Activated CD8-positive, alpha-beta memory T cell treated with anti-CD3 and anti-CD28 coated beads for 1 hour (primary cell): ENCODE data around the gene KIF25.

Experiments used
- DNase-seq, 2 donors: peaks; one replicate each; pipeline ENCODE4 v3.0.0-alpha.2; 2020; ENCODE audit warnings: low read depth in 1 of 2; ENCODE audit errors: extremely low read depth in 1 of 2

Gene KIF25

DNA sequence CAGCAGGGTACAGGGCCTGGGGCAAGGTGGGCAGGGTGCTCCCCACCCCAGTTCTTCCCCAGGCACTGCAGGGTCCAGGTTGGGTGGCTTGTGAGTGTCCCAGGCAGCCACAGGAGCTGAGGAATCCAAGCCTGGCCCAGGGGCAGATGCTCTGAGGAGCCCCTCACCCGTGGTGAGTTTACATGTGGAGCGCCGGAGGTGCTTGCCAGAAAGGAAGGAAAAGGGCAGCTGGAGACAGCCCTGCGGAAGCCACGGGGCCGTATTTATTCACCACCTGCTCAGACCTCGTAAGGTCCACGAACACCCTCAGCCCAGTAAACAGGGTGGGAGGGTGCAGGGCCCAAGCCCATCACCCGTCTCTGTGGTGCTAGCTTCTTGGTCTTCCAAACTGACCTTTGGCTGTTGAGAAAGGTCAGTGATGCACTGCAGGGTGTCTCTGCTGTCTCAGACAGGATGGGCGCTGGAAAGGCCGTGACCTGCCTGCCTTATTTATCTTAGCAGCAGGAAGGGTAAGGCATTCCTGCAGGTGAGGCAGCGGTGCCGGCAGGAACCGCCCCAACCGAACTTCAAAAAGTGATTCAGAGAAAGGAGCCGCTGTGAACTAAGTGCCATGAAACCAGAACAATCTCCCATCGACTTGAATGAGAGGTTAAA is 85.5 kb downstream of the KIF25 start:
- DNase-seq: no peak

DNA sequence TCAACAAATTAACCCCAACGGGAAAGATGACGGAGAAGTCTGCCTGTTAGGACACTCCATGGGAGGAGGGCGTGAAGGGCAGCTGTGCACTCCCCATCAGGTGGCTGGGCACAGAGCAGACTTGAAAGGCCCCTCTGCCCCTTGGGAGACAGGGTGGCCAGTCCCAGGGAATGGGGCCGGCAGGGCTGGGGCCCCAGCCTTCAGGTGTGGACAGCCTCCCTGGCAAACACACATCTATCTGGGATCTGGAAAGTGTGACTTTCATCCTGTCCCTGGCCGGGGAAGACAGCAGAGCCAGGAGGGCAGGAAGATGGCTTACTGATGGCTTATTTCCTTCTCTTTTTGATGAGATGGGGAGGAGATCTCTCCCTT is 86.0 kb downstream of the KIF25 start:
- no peak for DNase-seq

DNA sequence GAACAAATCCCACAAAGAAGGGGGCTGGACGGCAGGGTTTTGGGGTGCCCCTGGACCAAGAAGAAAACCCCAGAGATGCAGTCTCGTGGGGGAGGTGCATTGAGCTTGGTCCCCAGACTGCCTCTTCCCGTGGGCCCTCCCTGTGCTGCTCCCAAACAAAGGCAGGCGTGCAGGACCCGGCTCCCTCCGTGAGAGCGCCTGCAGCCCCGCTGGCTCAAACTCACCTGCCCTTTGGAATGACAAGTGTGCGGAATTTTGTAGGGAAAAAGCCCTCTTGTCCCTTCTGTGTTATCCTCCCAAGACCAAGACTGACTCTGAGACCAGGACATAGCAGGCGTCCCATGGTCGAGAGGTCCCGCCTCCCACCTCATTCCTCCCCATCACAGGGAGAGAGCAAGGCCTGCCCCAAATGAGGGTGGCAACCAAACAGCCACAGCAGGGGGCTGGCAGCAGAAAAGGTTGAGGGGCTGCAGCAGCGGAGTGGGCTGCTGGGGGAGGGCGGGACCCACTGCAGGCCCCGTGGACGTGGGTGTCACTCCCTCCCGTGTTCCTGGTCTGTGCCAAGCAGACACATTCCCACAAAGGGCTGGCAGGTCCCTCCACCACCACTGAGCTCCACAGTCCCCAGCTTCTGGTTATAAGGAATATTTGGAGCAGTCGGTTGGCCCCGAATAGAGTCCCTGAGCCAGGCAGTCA is 87.1 kb downstream of the KIF25 start:
- no peak for DNase-seq

DNA sequence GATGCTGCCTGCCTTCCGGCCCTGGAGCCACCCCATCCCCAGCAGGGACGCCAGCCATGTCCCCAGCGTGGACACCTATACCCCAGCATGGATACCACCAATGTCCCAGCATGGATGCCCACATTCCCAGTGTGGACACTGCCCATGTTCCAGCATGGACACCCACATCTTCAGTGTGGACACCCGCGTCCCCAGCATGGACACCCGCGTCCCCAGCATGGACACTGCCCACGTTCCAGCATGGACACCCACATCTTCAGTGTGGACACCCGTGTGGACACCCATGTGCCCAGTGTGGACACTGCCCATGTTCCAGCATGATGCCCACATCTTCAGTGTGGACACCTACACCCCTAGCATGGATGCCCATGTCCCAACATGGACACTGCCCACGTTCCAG is 88.6 kb downstream of the KIF25 start:
- DNase-seq: no peak

DNA sequence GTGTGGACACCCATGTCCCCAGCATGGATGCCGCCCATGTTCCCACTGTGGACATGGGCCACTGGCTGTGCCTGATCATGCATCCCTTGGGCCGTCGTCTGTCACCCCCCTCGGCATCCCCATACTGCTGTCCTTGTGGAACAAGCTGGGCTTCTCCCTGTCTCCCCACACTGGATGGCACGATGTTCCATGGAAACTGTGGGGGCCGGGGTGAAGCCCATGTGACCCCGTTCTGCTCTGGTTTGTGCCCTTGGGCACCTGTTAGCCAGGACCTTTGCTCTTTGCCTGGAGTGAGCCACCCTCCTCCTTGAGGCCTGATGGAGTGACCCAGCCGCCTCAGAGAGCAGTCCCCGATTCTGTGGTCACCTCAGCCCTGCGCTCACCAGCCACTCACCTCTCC is 89.1 kb downstream of the KIF25 start:
- DNase-seq: no peak

DNA sequence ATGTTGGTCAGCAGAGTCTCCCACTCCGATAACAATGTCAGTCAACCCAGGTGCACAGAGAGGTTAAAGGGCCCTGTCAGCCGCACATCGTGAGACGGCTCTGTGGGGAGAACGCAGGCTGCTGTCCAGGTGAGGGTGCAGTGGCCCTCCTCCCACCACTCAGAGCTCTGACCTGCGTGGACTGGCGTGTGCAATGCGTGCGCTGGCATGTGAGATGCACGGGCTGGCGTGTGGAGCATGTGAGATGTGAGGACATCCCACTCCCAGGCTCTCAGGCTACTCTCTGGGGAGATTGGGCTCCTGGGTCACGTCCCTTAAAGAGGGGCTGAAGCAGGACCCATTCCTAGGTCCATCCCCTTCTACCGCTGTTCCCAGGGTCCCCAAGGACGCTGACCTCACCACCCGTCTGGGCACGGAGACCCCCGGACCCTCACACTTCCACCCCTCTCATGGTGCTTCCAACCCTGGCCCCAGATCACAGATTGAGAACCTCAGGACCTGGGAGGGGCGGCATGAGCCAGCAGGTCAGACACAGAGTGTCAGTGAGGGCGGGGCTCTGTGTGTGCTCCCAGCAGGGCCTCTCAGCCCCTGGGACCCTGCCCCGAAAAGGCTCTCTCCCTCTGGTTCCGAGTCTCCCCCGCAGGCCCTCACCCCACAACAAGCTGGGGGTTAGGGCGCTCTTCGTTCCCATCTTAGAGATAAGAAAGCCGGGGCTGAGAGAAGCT is 90.1 kb downstream of the KIF25 start:
- DNase-seq: no peak

DNA sequence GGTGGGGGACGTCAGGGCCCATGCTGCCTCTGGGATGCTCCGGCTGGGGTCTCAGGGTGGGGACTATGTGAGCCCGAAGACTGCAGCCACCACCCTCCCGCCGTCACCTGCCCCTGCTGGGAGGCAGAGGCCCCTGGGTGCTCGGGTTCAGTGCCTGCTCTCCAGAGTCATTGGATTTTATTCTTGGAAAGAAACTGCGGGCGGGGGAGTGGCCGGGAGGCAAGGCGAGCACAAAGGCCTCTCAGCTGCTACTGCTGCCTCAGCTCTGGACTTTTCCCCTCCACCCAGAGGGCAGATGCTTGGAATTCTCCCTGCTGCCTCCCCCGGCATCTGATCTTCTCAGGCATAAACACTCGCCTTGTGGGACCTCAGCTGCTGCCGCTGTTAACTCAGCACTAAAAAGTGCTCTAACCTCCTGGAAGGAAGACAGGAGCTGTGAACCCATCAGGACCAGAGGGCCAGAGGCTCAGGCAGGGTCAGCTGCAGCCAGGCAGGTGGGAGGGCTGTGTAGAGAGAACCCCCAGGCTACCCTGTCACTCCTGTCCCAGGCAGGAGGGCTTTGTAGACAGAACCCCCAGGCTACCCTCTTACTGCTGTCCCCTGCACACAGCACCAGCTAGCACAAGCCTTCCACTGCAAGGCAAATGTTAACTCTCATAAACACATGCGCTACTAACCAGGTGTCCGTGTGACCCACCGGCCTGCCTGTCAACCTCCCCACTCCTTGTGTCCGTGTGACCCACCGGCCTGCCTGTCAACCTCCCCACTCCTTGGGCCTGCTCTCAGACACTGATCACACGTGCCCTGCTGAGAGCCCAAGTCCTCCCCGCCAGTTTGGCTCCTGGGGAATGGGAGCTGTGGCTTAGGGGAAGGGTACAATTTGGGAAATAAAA is 90.9 kb downstream of the KIF25 start:
- DNase-seq: no peak

DNA sequence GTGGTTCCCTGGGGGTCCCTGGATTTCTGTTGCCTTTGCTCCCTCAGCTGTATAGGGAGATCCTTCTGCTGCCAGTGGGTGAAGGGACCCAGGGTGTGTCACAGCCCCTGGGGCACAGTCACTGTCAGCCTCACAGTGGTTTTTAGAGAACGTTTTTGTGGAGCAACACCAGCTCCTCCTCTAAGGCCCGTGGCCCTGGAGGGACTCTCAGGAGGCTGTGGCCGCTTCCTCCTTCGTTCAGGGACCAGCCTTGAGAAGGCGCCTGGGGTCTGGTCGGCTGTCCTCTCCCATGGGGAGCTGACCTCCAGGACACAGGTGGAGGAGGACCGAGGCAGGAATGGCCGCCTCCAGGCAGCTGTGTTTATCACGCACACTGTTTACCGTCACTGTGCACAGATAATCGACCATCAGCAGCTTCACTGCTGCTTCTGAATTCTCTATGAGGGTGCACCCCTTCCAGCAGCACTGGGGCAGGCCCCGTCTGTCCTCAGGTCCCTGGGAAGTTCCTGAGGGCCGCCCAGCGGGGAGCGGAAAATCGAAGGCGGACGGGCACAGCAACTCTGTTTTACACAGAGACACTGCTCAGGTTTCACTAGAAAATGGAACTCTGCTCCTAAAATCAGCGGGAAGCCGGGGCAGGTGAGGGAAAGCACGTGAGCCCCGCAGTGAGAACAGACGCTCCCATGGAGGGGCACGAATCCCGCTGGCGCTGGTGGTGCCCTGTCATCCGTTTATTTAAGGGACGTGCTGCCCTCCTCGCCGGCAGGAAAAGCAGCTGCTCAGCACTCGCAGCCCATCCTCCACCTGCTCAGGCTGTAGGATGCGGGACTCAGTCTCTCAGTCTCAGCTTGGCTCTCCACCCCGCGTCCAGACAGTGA is 92.0 kb downstream of the KIF25 start:
- no peak for DNase-seq

DNA sequence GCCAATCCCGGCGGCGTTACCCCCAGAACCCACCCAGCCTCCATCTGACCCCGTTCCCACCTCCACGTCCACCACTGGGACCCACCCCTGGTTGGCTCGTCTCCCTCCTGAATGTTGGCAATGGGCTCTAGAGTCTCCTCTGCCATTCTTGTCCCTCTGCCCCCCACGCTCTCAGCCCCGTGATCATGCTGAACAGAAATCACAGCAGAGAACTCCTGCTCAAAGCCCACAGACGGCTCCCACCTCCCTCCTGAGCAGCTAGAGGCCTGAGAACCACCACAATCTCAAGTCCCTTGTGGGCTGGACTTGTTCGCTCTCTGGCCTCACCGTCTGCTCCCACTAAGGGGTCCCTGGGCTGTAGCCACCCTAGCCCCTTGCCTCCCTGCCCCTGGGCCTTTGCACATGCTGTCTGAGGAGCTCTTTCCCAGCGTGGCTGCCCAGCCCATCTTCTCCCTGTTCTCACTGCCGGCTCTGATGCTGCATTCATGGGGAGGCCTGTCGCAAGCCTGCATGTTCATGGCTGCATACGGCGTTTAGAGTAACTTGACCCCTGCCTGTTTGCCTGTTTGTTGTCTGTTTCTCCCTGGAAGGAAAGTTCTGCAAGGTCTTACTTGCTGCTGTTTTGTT is 92.7 kb downstream of the KIF25 start:
- no peak for DNase-seq

DNA sequence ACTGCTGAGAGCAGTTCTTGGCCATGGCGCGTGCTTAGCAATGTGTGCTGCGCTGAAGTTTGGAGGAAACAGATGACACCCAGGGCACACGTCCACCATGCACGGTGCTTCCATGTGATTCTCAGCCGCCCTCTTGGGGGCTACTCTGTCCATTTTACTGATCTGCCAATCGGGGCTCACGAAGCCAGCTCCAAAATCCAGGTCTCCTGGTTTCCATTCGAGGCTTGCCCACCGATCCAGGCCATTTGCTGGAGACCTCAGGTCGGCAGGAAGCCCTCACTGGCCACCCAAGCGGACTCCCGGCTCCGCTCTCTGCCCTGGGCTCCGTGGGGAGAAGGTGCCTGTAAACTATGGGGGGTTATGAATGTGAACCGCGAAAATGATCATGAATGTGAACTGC is 93.2 kb downstream of the KIF25 start:
- no peak for DNase-seq

DNA sequence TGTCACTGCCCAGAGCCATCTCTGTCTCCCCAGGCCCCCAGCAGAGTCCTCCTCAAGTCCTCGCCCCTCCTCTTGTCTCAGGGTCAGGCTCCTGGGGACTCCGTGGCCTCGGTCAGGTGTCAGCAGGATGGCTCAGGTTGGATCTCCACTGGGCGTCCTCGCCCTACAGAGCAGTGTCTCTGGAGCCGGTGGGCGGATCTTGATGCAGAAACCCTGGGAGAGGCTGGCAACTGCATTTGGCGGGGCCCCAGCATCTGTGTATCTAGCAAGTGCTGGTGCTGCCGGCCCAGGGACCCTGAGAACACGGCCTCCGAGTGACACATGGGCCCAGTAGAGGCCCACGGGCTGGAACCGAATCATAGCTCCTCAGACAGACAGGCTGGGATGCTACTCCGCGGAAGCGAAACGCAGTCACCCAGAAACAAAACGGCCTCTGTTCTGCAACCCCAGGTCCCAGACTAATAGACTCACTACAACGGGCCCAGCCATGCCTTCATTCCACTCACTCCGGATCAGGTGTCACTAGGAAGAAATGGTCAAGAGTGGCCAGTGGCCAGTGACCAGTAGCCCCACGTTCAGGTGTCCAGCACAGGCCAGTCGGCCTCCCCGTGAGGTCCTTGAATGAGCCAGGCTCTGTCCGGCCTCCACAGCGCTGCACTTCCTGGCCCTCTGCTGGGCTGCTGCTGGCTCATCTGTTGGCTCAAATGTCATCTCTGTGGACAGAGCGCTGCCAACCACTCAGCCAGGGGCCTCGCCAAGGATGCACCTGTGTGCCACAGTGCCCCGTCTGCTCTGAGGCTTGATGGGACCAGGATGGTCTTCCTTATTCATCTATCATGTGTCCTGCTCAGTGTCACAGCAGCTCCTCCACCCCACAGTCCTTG is 94.2 kb downstream of the KIF25 start:
- no peak for DNase-seq

DNA sequence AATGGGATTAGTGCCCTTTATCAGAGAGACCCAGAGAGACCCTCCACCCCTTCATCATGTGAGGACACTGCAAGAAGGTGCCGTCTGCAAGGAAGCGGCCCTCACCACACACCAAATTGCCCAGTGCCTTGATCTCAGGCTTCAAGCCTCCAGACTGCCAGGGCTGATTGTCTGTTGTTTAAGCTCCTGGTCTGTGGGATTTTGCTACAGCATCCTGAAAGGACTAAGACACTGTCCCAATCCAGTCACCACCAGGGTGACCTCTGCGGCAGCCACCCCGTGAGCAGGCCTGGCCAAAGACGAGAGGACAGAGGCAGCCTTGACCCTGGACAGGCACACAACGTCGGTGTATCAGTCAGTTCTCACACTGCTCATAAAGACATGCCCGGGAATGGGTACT is 95.1 kb downstream of the KIF25 start:
- DNase-seq: no peak

DNA sequence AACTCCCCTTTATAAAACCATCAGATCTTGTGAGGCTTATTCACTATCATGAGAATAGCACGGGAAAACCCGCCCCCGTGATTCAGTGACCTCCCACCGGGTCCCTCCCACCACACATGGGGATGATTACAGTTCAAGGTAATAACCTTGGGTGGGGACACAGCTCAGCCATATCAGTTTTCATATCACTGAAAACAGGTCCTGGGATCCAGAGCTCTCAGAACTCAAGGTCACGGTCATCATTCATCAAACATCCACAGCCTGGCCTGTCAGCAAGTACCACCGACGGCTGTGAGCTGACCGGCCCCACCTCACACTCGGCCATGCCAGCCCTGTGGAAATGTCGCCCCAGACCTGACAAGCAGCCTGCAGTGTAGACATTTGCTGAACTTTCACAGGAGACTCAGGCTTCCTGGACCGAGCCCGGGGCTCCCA is 95.6 kb downstream of the KIF25 start:
- no peak for DNase-seq

DNA sequence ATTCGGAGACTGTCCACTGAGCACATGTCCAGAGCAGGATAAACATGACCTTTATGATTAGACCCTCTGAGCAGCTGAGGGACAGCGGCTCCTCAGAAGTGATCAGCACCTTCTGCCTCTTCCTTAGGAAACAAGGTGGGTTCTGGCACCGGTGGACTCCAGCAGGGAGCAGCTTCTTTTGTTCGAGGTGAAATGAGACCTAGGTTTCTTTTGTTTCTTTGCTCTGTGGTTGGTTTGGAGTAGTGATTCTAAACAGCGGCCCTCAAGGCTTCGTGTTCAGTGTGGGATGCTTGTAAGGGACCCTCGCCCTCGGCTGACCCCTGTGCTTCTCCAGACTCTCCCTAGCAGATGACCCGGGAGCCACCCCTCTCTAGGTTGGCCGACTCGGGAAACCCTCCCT is 96.2 kb downstream of the KIF25 start:
- DNase-seq: no peak
